IPS-11a (cell line): ENCODE data around the gene GALNT10.

Experiments
- H3K4me3 ChIP-seq: one replicate; pipeline ENCODE4 v1.5.1; 2013; ENCODE audit warnings: low read depth, low read length, control low read depth

GALNT10 gene

DNA sequence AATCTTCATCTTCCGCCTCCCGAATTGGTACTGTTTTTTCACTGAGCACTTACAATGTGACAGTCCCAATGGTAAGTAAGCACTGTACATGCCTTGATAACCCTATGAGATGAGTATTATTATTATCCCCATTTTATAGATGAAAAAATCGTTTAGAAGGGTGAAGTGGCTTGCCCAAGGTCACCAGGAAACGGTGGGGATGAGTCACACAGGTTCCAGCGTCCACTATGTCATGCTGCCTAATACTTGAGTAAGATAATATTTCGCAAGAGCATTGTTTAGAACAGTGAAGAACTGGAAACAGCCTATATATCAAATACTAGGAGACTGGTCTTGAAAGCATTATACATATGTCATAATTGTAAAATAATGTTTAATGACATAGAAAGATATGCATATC, 274.6 kb downstream of the GALNT10 start:
- H3K4me3 ChIP-seq, result no peak overlapping the region

DNA sequence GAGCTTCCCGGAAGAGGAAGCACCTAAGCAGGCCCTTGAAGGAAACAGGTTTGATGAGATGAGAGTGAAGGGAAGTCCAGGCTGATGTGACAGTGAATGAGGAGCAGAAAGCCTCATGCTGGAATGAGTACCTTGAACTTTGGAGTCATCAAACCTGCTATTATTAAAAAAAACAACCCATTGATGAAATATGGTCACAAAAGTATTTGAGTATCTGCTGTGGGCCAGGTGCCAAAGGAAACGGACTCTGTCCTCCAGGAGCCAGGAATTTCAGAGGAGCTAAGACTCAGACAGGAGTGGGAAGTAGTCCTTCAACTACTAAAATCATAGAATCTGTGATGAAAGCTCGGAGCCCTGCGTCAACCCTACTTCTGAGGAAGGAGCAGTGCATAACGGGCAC, 275.6 kb downstream of the GALNT10 start:
- H3K4me3 ChIP-seq, result no peak overlapping the region

DNA sequence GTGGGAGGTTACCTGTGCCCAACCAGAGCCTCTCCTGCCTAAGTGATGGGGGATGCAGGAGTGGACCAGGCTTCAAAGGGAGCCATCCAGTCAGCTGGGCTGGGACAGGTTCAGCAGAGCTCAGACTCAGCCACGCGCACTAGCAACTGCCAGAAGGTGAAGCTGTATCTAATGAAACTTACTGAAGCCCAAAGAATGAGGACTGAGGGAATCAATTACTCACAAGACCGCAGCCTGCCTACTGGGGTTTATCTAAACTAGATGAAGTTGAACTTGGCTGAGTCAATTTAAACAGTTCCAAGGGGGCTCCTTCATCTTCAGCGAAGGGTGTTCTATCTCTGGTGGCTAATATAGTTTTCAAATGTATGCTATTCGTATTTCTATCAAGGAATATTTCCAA, 276.1 kb downstream of the GALNT10 start:
- H3K4me3 ChIP-seq, result no peak overlapping the region

DNA sequence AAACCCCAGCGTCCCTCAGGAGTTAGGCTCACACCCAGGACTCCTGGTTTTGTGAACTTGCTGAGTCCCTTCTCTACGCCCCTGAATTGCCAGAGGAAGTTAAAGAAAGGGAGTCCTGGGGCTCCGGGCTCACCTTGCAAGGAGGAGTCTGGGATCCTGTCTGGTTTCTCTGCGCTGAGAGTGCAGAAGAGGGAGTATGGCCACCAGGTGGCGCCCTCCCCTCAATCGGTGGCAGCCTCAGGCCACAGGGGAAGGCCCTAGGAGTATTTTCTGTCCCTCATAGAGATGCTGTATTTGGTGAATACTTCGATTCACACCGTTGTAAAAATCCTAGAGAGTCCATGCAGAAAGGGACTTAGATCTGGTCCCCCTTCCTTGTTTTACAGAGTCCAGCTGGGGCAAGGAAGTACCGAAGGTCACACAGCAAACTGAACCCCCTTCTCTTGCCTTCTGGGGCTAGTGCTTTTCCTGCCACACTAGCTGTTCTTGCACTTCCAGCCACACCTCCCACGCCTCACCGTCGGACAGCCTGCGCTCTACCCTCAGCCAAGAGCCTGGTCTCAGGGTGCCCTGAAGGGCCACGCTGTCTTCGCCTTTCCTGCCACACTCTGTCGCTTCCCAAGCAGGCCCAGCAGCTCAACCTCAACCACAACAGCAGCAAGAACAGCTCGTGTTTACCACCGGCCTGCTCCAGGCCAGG, 277.3 kb downstream of the GALNT10 start:
- no peak overlapping the region for H3K4me3 ChIP-seq

DNA sequence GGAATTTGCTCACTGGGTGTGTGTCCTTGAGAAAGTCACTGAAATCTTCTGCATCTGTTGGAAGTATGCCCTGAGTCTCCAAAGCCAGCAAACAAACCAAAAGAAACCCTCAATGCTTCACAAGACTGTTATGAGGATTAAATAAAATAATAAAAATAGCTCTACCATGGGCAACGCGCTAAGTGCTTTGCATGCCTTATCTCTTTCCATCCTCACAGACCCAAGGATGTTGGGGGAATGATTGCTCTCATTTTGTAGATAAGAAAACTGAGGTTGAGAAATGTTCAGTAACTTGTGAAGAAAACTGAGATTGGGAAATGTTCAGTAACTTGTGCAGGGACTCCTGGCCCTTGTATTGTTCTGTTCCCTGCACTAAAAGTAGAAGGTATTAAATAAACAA, 279.6 kb downstream of the GALNT10 start:
- H3K4me3 ChIP-seq, result no peak overlapping the region
